ENCODE data around the gene ST8SIA1.

The ST8SIA1 gene

GRCh38 chr12:22318108-22318737 lies 16.3 kb downstream of the ST8SIA1 start:
- H3K4me3 ChIP-seq (replicated peaks; ENCODE audit: low read depth, low read length): no peak overlapping the region
- TF ChIP-seq CTCF (IDR thresholded peaks at IDR 0.05; ENCODE audit: low read depth, low read length, missing control alignments): no peak
- no peak for DNase-seq (ENCODE audit: extremely low read depth, low read depth)

- no peak for TF ChIP-seq CTCF (IDR thresholded peaks at IDR 0.05; ENCODE audit: low read depth, low read length, missing control alignments)
- no peak for DNase-seq (ENCODE audit: extremely low read depth, low read depth)
Measured at GRCh38 chr12:22313963-22314330, 20.6 kb downstream of the ST8SIA1 start.

GRCh38 chr12:22313286-22313962 lies 21.1 kb downstream of the ST8SIA1 start:
- DNase-seq (ENCODE audit: extremely low read depth, low read depth): no peak
- H3K4me3 ChIP-seq (replicated peaks; ENCODE audit: low read depth, low read length): no peak overlapping the region
- no peak for TF ChIP-seq CTCF (IDR thresholded peaks at IDR 0.05; ENCODE audit: low read depth, low read length, missing control alignments)

More at GRCh38 chr12:22313963-22314330, 20.6 kb downstream of the ST8SIA1 start:
- H3K4me3 ChIP-seq (replicated peaks; ENCODE audit: low read depth, low read length): no peak overlapping the region

- TF ChIP-seq CTCF (IDR thresholded peaks at IDR 0.05; ENCODE audit: low read depth, low read length, missing control alignments): no peak
- DNase-seq (ENCODE audit: extremely low read depth, low read depth): no peak
- H3K4me3 ChIP-seq (replicated peaks; ENCODE audit: low read depth, low read length): no peak overlapping the region
Measured at GRCh38 chr12:22312336-22312735, 22.2 kb downstream of the ST8SIA1 start.

- DNase-seq (ENCODE audit: extremely low read depth, low read depth): no peak
- no peak overlapping the region for H3K4me3 ChIP-seq (replicated peaks; ENCODE audit: low read depth, low read length)
- no peak for TF ChIP-seq CTCF (IDR thresholded peaks at IDR 0.05; ENCODE audit: low read depth, low read length, missing control alignments)
Measured at GRCh38 chr12:22310709-22311108, 23.8 kb downstream of the ST8SIA1 start.

- TF ChIP-seq CTCF (IDR thresholded peaks at IDR 0.05; ENCODE audit: low read depth, low read length, missing control alignments): no peak
- no peak for DNase-seq (ENCODE audit: extremely low read depth, low read depth)
Measured at GRCh38 chr12:22310275-22310674, 24.2 kb downstream of the ST8SIA1 start.

More at GRCh38 chr12:22310275-22310674, 24.2 kb downstream of the ST8SIA1 start:
- no peak overlapping the region for H3K4me3 ChIP-seq (replicated peaks; ENCODE audit: low read depth, low read length)
